GM19452 (cell line): ENCODE results near the gene HPS4.

ENCODE experiments used
- ATAC-seq: cut with Tn5 transposase; IDR thresholded peaks from one replicate; pipeline ENCODE4 v1.9.1; 2021; ENCODE audit not compliant: unreplicated experiment

The HPS4 gene

GRCh38 chr22:26499188-26499703 lies 15.7 kb upstream of the HPS4 start:
- ATAC-seq, result no peak

GRCh38 chr22:26496456-26496855 lies 12.9 kb upstream of the HPS4 start:
- no peak for ATAC-seq

GRCh38 chr22:26494506-26494905 lies 10.9 kb upstream of the HPS4 start:
- ATAC-seq, result no peak

- no peak for ATAC-seq
Measured at GRCh38 chr22:26492220-26492619, 8.6 kb upstream of the HPS4 start.

GRCh38 chr22:26489447-26490036 lies 6.0 kb upstream of the HPS4 start:
- ATAC-seq, result no peak

GRCh38 chr22:26487996-26488395 lies 4.4 kb upstream of the HPS4 start:
- no peak for ATAC-seq

GRCh38 chr22:26486394-26486793 lies 2.8 kb upstream of the HPS4 start:
- no peak for ATAC-seq

- ATAC-seq, result no peak
Measured at GRCh38 chr22:26485806-26486390, 2.3 kb upstream of the HPS4 start.

GRCh38 chr22:26485013-26485412 lies 1.4 kb upstream of the HPS4 start:
- no peak for ATAC-seq

GRCh38 chr22:26484360-26484706 lies 750 bp upstream of the HPS4 start:
- no peak for ATAC-seq

- ATAC-seq, result peak; percentile 3
Measured at GRCh38 chr22:26483043-26483438, 542 bp downstream of the HPS4 start.

- no peak for ATAC-seq
Measured at GRCh38 chr22:26482161-26482560, 1.4 kb downstream of the HPS4 start.

GRCh38 chr22:26481694-26482093 lies 1.9 kb downstream of the HPS4 start:
- no peak for ATAC-seq

- ATAC-seq, result no peak
Measured at GRCh38 chr22:26481112-26481693, 2.4 kb downstream of the HPS4 start.

GRCh38 chr22:26480611-26480932 lies 3.0 kb downstream of the HPS4 start:
- no peak for ATAC-seq

- ATAC-seq, result no peak
Measured at GRCh38 chr22:26479792-26480610, 3.6 kb downstream of the HPS4 start.

GRCh38 chr22:26479043-26479791 lies 4.4 kb downstream of the HPS4 start:
- no peak for ATAC-seq

- no peak for ATAC-seq
Measured at GRCh38 chr22:26477341-26477731, 6.2 kb downstream of the HPS4 start.

- ATAC-seq, result no peak
Measured at GRCh38 chr22:26476705-26477340, 6.8 kb downstream of the HPS4 start.

GRCh38 chr22:26474682-26475081 lies 8.9 kb downstream of the HPS4 start:
- no peak for ATAC-seq

GRCh38 chr22:26471522-26471921 lies 12.1 kb downstream of the HPS4 start:
- no peak for ATAC-seq
